Lower leg skin (tissue), 3 donors: Measurements from ENCODE around the gene PAQR7.

ENCODE experiments used
- CTCF ChIP-seq, 3 donors: fragments of 450-650 bp; IDR thresholded peaks; one replicate each; pipeline ENCODE4 v1.5.1; 2016; ENCODE audit warnings: antibody characterized with exemption in 3 of 3, mild to moderate bottlenecking in 3 of 3, moderate library complexity in 2 of 3
- POLR2A ChIP-seq, 2 donors: fragments of 450-650 bp; IDR thresholded peaks; one replicate each; pipeline ENCODE4 v1.6.1; 2016 to 2017; ENCODE audit warnings: antibody characterized with exemption in 2 of 2, mild to moderate bottlenecking in 1 of 2, moderate library complexity in 1 of 2

- TF ChIP-seq POLR2A (IDR thresholded peaks at IDR 0.05) (no peak), CTCF (IDR thresholded peaks at IDR 0.05) (no peak)
These were observed 13.0 kb upstream of the PAQR7 start for GRCh38 chr1:25888426-25888987.
